ENCODE data around the gene ZNF358. TPM values are rescaled to one million over a fixed set of nuclear protein-coding genes. Genes with fewer than 3 reads are reported as not detected.

ZNF358 gene
- total and polyA plus RNA-seq, 10 of the 15 experiments (the other 5 are each of a cell fraction or from before 2014, with no cell fraction given): 0.09 to 6.3 (median 1.9) TPM; not detected in 1

- TF ChIP-seq USF1 (IDR thresholded peaks at IDR 0.05; ENCODE audit: borderline replicate concordance, extremely low read length, insufficient read depth, low read depth, low read length): no peak
- TF ChIP-seq ZBTB11 (CRISPR knock-in tag; IDR thresholded peaks at IDR 0.05): no peak
- TF ChIP-seq BCL11A (IDR thresholded peaks at IDR 0.05; ENCODE audit: low read depth, low read length): no peak
- TF ChIP-seq RAD21 (IDR thresholded peaks at IDR 0.05; ENCODE audit: insufficient read depth, low read depth, low read length): no peak
- TF ChIP-seq SIX5 (IDR thresholded peaks at IDR 0.05; ENCODE audit: low read depth, low read length, severe bottlenecking): no peak
Observed at GRCh38 chr19:7528192-7528519, 12.3 kb downstream of the ZNF358 start (continued).

DNA sequence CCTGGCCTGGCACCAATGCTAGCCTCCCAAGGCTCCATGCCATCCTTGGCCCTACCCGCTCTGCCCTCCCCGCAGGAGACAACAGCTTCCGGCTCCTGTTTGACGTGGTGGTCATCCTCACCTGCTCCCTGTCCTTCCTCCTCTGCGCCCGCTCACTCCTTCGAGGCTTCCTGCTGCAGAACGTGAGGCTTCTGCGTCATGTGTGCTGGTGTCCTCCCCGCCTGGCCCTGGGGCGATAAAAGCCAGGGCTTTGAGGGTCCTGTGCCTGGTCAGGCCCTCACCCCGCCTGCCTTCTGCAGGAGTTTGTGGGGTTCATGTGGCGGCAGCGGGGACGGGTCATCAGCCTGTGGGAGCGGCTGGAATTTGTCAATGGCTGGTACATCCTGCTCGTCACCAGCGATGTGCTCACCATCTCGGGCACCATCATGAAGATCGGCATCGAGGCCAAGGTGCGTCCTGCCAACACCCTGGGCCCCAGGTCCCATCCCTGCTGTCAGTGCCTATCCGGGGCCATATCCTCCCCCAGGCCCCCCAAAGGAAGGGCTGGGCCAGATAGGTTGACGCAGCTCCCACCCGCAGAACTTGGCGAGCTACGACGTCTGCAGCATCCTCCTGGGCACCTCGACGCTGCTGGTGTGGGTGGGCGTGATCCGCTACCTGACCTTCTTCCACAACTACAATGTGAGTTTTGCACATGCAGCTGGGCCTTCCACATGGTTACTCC lies 12.8 kb downstream of the ZNF358 start:
- Histone ChIP-seq H2AFZ (ENCODE audit: control insufficient read depth, low read depth, low read length) (no peak overlapping the region), H3K4me3 (no peak overlapping the region), H3K9me3 (replicated peaks; ENCODE audit: control insufficient read depth, insufficient read depth, low read length) (no peaks in the 10 kb centered on the region), H3K9ac (ENCODE audit: control insufficient read depth, insufficient read depth, low read length) (no peak overlapping the region), H3K27me3 (replicated peaks in 1 of 2; ENCODE audit: control insufficient read depth in 2 of 2, insufficient read depth in 2 of 2, low read length in 1 of 2) (no peaks in the 10 kb centered on the region), H3K79me2 (ENCODE audit: control insufficient read depth, insufficient read depth, low read length) (no peaks in the 10 kb centered on the region), H3K36me3 (ENCODE audit: control insufficient read depth in 2 of 2, insufficient read depth in 2 of 2, low read length in 1 of 2) (no peaks in the 10 kb centered on the region; a peak in 1 of 4 replicates), H4K20me1 (ENCODE audit: control insufficient read depth, insufficient read depth) (no peaks in the 10 kb centered on the region), H3K4me1 (ENCODE audit: control insufficient read depth, insufficient read depth, low read length) (no peaks in the 10 kb centered on the region), H3K27ac (ENCODE audit: control insufficient read depth, insufficient read depth) (no peak overlapping the region), H3K4me2 (ENCODE audit: control insufficient read depth, insufficient read depth) (no peak overlapping the region)
- FAIRE-seq (no peak), DNase-seq (ENCODE audit: low read depth, low spot score) (no peak), ATAC-seq (no peak)
- CTCF ChIA-PET: no interaction called here
- BruUV-seq (replicated peaks): no TSS peak
- WGBS (ENCODE audit: insufficient coverage, insufficient replicate concordance, low lambda C conversion rate, missing lambda C conversion rate): 89% methylated on average over 32 of the region's 32 CpGs
- TF ChIP-seq HDAC6 (IDR thresholded peaks at IDR 0.05; ENCODE audit: unreplicated experiment) (no peak), STAT3 (IDR thresholded peaks at IDR 0.05; ENCODE audit: low read depth, low read length) (no peak), SREBF2 (IDR thresholded peaks at IDR 0.05; ENCODE audit: low read length) (no peak), TAF1 (IDR thresholded peaks at IDR 0.05; ENCODE audit: borderline replicate concordance, low read depth, low read length) (no peak), ATF7 (IDR thresholded peaks at IDR 0.05; ENCODE audit: low read depth) (no peak), KLF5 (IDR thresholded peaks at IDR 0.05; ENCODE audit: partially characterized antibody) (no peak), SPI1 (IDR thresholded peaks at IDR 0.05; ENCODE audit: borderline replicate concordance, insufficient read depth, low read depth, low read length) (no peak), IRF4 (IDR thresholded peaks at IDR 0.05; ENCODE audit: low read depth, low read length) (no peak)
- intact Hi-C loops (cut with micrococcal nuclease; ENCODE audit: unreplicated experiment) (no loop called here), in situ Hi-C loops (cut with MboI) (no loop called here)
- RAD21 ChIA-PET (ENCODE audit: unreplicated experiment): no interaction called here
- SMC1A ChIA-PET (ENCODE audit: uncharacterized antibody, unreplicated experiment): no interaction called here
- POLR2A ChIA-PET: no interaction called here

Data from GM12878 (cell line).